Small intestine (tissue), 7 donors: Measurements from ENCODE around the gene PRR3. TPM values are rescaled to one million over a fixed set of nuclear protein-coding genes. Genes with fewer than 3 reads are reported as not detected.

Experiments used
- DNase-seq, 2 donors: peaks; one replicate each; pipeline versions ENCODE4 v3.0.0 to v3.0.0-alpha.2; 2013
- FAIRE-seq: peaks from 2 replicates; lab custom pipeline; 2012; peaks lifted over from hg19 to GRCh38; lab: Jason Lieb, UNC
- H3K27ac ChIP-seq, 3 donors: one replicate each; pipeline ENCODE4 v1.5.1; 2013; ENCODE audit warnings: low read length in 2 of 3, mild to moderate bottlenecking in 2 of 3, control low read depth in 1 of 3, inconsistent platforms in 1 of 3, low read depth in 1 of 3, moderate library complexity in 1 of 3
- H3K27me3 ChIP-seq, 3 donors: one replicate each; pipeline ENCODE4 v1.6.1; 2013; ENCODE audit warnings: low read length in 3 of 3, inconsistent platforms in 1 of 3; ENCODE audit not compliant: control insufficient read depth in 3 of 3, insufficient read depth in 3 of 3
- H3K36me3 ChIP-seq, 3 donors: one replicate each; pipeline ENCODE4 v1.6.1; 2013; ENCODE audit warnings: low read length in 3 of 3, inconsistent platforms in 1 of 3, low read depth in 1 of 3, mild to moderate bottlenecking in 1 of 3, moderate library complexity in 1 of 3; ENCODE audit not compliant: control insufficient read depth in 3 of 3, insufficient read depth in 2 of 3
- H3K4me1 ChIP-seq, 3 donors: one replicate each; pipeline ENCODE4 v1.6.1; 2013; ENCODE audit warnings: low read length in 2 of 3, inconsistent platforms in 1 of 3, low read depth in 1 of 3, mild to moderate bottlenecking in 1 of 3, moderate library complexity in 1 of 3; ENCODE audit not compliant: control insufficient read depth in 3 of 3, insufficient read depth in 2 of 3
- H3K4me3 ChIP-seq, 3 donors: one replicate each; pipeline ENCODE4 v1.5.1; 2013; ENCODE audit warnings: low read length in 3 of 3, control low read depth in 1 of 3, inconsistent platforms in 1 of 3, low read depth in 1 of 3, mild to moderate bottlenecking in 1 of 3, moderate library complexity in 1 of 3
- H3K9me3 ChIP-seq, 2 donors: one replicate each; pipeline ENCODE4 v1.6.1; 2013; ENCODE audit warnings: low read depth in 1 of 2, low read length in 1 of 2; ENCODE audit not compliant: control insufficient read depth in 2 of 2, insufficient read depth in 1 of 2
- WGBS, 3 donors: extraction: QIAGEN DNeasy Blood & Tissue Kit; methylation state at CpG; one replicate each; pipeline ENCODE4 v1.1.7; 2013; 5-methylcytosine and 5-hydroxymethylcytosine counted together
- polyA plus RNA-seq, 4 donors: library from polyadenylated mRNA; stranded (reverse) in 3 of 4; unstranded in 1 of 4; fragments of 200-250 nt in 3 of 4; fragments of 120-200 nt in 1 of 4; gene quantifications; one replicate each; pipeline versions ENCODE4 v1.2.1 to v1.2.3, GENCODE V29; 2013
- donor health status: healthy with polysubstance abuse.
- donor health status: control.
- donor health status: control.
- donor health status: Bipolar disorder and iron deficiency.
- donor health status: healthy.

PRR3 gene
- polyA plus RNA-seq, 4 donors, result 3.6 to 15.2 (median 5.1) TPM

- FAIRE-seq (no peak), DNase-seq (no peak)
- Histone ChIP-seq H3K4me3 (no peak overlapping the region), H3K4me1 (peaks cover 0 to 2% (median 0%) of the 10 kb centered on the region in 3 donors), H3K36me3 (peaks cover 0 to 29% (median 9%) of the 10 kb centered on the region in 3 donors), H3K9me3 (no peaks in the 10 kb centered on the region), H3K27me3 (peaks cover 0 to 2% (median 0%) of the 10 kb centered on the region in 3 donors), H3K27ac (no peak overlapping the region)
- WGBS, 3 donors, result 80 to 92% (median 85%) methylated on average over 3 of the region's 3 CpGs
Observed at GRCh38 chr6:30543821-30544220, 13.3 kb upstream of the PRR3 start.

DNA sequence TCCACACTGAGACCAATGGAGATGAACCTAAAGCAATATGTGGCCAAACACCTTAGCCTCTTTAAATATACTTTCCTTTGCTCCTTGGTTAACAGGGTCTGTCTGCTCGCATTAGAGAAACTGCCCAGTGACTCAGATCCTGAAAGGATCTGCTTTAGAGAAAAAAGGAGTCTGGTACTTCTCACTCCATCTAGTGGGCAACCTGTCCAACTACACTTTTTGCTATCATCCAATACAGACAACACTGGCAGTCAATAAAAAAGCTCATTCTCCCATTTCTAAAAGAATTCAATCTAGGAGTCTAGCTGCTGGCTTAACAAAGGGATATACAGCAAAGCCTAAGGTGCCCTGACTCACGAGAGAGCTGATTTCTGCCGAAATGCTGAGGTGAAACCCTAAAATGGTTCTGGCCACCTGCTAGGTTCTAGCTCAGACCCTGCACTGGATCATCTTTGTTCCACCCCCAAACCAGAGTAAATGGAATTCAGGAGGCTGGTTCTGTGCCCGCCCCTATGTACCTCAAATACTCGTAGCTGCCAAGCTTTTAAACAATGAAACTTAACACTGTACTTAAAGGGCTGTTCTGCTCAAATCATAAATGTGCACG is 12.3 kb upstream of the PRR3 start:
- Histone ChIP-seq H3K36me3 (peaks cover 0 to 36% (median 9%) of the 10 kb centered on the region in 3 donors), H3K4me1 (peaks cover 0 to 2% (median 0%) of the 10 kb centered on the region in 3 donors), H3K4me3 (no peak overlapping the region), H3K27me3 (peaks cover 0 to 2% (median 0%) of the 10 kb centered on the region in 3 donors), H3K9me3 (no peaks in the 10 kb centered on the region), H3K27ac (no peak overlapping the region)
- WGBS, 3 donors, result 36 to 38% (median 36%) methylated on average over 6 of the region's 6 CpGs
- DNase-seq (peak; percentile 51 to 58), FAIRE-seq (no peak)

DNA sequence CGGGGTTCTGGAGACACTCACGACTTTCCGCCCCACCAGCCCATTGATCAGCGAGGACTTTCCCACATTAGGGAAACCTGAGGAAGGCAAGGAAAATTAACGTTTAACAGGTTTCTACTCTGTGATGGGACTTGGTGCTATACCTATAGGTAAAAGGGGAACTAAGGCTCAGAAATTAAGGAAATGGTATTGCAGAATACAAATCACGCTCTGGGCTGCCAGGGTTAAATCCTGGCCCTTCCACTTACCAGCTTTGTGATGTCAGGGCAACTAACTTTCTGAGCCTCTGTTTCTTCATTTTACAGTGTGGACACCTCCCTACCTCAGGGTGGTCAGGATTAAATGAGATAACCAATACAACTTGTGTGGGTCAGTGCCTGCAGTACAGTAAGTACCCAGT is 9.6 kb upstream of the PRR3 start:
- FAIRE-seq (no peak), DNase-seq (no peak)
- peaks cover 0 to 53% (median 11%) of the 10 kb centered on the region in 3 donors for H3K36me3 ChIP-seq
- H3K9me3 ChIP-seq, result no peaks in the 10 kb centered on the region
- H3K27me3 ChIP-seq, result peaks cover 0 to under 1% (median 0%) of the 10 kb centered on the region in 3 donors
- 94 to 95% (median 95%) methylated on average over 6 of the region's 6 CpGs for WGBS, 3 donors
- no peak overlapping the region for H3K27ac ChIP-seq
- no peak overlapping the region for H3K4me3 ChIP-seq
- H3K4me1 ChIP-seq, result no peaks in the 10 kb centered on the region

DNA sequence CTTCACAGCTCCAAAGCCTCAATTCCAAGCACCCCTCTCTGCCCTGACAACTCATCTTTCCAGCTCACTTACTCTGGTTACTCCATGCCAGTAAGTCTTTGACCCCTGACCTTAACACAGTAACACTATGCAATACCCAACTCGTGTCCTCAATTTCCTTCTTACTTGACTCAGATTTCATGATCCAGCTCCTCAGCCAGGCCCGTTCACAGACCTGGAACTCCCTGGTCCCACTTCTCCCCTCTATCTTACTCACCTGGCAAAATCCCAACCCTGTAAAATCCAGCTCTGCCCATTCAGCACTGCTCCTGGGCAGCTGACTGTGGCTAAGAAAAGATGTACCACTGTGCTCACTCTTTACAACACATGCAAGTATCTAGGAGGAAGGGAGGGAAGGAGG is 8.7 kb upstream of the PRR3 start:
- H3K4me1 ChIP-seq, result no peaks in the 10 kb centered on the region
- no peak overlapping the region for H3K27ac ChIP-seq
- H3K36me3 ChIP-seq, result peaks cover 0 to 62% (median 11%) of the 10 kb centered on the region in 3 donors
- DNase-seq, result no peak
- FAIRE-seq, result no peak
- 69 to 72% (median 69%) methylated on average over 2 of the region's 2 CpGs for WGBS, 3 donors
- no peak overlapping the region for H3K4me3 ChIP-seq
- H3K27me3 ChIP-seq, result no peaks in the 10 kb centered on the region
- H3K9me3 ChIP-seq, result no peaks in the 10 kb centered on the region

- DNase-seq (no peak), FAIRE-seq (no peak)
- 57 to 81% (median 78%) methylated on average over 4 of the region's 4 CpGs for WGBS, 3 donors
- no peaks in the 10 kb centered on the region for H3K27me3 ChIP-seq
- no peaks in the 10 kb centered on the region for H3K9me3 ChIP-seq
- peaks cover 2 to 19% (median 3%) of the 10 kb centered on the region in 3 donors for H3K4me1 ChIP-seq
- no peak overlapping the region for H3K4me3 ChIP-seq
- peaks cover 0 to 35% (median 3%) of the 10 kb centered on the region in 3 donors for H3K36me3 ChIP-seq
- H3K27ac ChIP-seq, result no peak overlapping the region
Observed at GRCh38 chr6:30554404-30554803, 2.7 kb upstream of the PRR3 start.

DNA sequence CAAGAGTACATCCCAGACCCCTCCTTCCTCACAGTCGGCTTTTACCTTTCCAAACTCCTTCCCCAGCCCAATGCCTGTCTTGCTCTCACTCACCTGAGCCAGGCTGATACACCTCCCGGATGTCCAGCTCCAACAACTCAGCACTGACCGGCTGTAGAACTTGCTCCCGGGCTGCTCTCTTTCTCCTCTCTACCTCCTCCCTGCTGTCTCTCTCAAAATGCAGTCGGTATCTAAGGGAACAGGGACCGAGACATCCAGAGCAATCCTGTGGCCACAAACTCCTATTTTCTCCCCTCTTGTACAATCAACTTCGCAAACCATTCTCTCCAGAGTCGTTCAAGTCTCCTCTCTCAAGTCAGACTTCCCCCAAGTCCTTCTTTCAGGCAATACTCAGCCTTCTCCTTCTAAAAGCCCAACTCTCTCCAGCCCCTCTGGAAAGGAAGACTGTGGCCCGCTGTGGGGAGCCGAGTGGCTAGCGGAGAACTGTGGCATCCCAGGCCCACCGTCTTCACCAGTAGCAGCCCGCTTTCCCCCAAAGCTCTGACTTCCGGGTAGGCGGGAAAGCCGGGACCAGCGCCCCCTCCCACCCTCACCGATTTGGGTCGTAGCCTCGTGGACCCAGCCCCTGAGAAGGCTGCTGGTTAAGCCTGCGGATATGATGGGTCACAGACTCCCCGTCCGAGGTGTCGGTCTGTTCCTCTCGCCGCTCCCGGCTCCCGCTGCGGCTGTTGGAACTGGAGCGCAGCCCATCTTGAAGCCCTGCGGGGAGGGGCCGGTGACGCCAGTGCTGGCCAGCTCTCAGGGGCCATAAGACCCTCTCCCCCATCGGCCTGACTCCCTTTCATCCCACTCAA is 1.9 kb upstream of the PRR3 start:
- WGBS, 3 donors, result 12 to 19% (median 18%) methylated on average over 34 of the region's 34 CpGs
- Histone ChIP-seq H3K27me3 (no peaks in the 10 kb centered on the region), H3K4me3 (peak overlapping the region; percentile 67 to 95 (median 72)), H3K4me1 (peaks cover 2 to 19% (median 3%) of the 10 kb centered on the region in 3 donors), H3K27ac (peak overlapping the region in 2 of 3 donors; percentile 99), H3K9me3 (no peaks in the 10 kb centered on the region), H3K36me3 (peaks cover 0 to 33% (median 3%) of the 10 kb centered on the region in 3 donors)
- no peak for FAIRE-seq
- DNase-seq, result peak in 1 of 2 donors; percentile 76

DNA sequence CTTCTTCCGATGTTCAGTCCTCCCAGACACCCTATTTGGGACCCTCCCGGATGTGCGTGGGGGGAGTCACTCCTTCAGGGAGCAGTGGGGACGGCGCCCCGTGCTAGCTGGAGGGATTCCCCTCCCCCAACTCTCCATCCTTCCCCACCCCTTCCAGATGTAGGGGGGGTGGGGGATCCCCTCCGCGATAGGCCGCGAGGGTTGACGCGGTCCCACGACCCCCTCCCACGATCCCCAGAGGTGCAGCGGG is 1.4 kb upstream of the PRR3 start:
- Histone ChIP-seq H3K4me3 (peak overlapping the region; percentile 67 to 95 (median 72)), H3K27me3 (no peaks in the 10 kb centered on the region), H3K4me1 (peaks cover 2 to 19% (median 3%) of the 10 kb centered on the region in 3 donors), H3K27ac (peak overlapping the region; percentile 85 to 99 (median 99)), H3K9me3 (no peaks in the 10 kb centered on the region), H3K36me3 (peaks cover 0 to 28% (median 0%) of the 10 kb centered on the region in 3 donors)
- no peak for DNase-seq
- WGBS, 3 donors, result 0 to 3% (median 1%) methylated on average over 11 to 15 of the region's 15 CpGs
- no peak for FAIRE-seq

DNA sequence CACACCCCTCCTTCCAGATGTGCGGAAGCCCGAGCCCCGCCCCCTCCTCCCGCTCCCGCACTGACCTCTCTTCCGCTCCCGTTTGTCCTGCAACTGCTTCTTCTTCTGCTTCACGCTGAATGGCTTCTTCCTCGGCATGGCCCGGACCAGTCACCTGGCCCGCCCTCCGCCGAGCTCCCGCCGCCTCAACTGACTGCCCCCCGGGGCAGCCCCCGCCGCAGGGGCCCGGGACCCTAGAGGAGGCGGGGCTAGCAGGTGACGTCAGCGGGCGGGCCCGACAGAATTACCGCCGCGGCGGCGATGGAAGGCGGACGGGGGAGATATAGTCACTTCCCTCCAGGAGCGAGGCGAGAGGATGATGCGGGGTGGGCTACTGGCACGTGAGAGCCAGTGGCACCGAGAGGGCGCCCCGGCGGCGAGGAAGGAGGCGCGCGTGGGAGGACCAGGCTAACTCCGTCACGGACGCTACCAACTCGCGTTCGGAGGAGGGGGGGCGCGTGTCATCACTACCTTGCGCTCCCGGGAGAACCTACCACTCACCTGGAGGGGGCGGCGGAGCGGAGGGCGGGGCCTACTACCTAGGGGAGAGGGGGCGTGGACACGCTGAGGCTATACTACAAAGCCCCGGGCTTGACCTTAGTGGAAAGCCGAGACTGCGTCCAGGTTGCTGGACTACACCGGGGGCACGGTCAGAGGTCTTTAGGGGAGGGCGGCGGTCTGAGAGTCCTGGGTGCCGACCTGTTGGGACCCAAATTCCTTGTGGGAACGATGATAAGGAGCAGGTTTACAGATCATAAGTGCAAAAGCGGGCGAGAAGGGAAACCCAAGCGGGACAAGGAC is 809 bp upstream of the PRR3 start, which contains the start of gene GNL1:
Gene GNL1 (minus strand): TSS at position 424 of the 840 bp plus-strand sequence. CDS start 286 bp downstream, at position 138.
- 0 to 1% (median 0%) methylated on average over 66 to 71 of the region's 71 CpGs for WGBS, 3 donors
- H3K9me3 ChIP-seq, result no peaks in the 10 kb centered on the region
- FAIRE-seq, result no peak
- DNase-seq, result peak; percentile 95 to 99
- H3K27me3 ChIP-seq, result no peaks in the 10 kb centered on the region
- peaks cover 2 to 19% (median 3%) of the 10 kb centered on the region in 3 donors for H3K4me1 ChIP-seq
- peak within 1 kb of the TSS; percentile 85 to 99 (median 99) for H3K27ac ChIP-seq
- peak within 1 kb of the TSS; percentile 67 to 95 (median 72) for H3K4me3 ChIP-seq
- H3K36me3 ChIP-seq, result peaks cover 0 to 25% (median 0%) of the 10 kb centered on the region in 3 donors
